Measurements from ENCODE around the gene MDN1.

Gene MDN1

GRCh38 chr6:89775150-89775549 lies 44.4 kb downstream of the MDN1 start:
- Histone ChIP-seq H3K36me3 (ENCODE audit: control insufficient read depth, insufficient read depth, low read length) (peaks cover 5% of the 10 kb centered on the region), H3K4me3 (replicated peaks; ENCODE audit: low read depth, low read length) (no peak overlapping the region), H3K27me3 (replicated peaks; ENCODE audit: control insufficient read depth, insufficient read depth, low read length) (no peaks in the 10 kb centered on the region)
- no peak for TF ChIP-seq CTCF (IDR thresholded peaks at IDR 0.05; ENCODE audit: insufficient read depth, low read length, poor library complexity, severe bottlenecking)
- no peak for DNase-seq (ENCODE audit: extremely low read depth, insufficient read length)

GRCh38 chr6:89769572-89769971 lies 50.0 kb downstream of the MDN1 start:
- TF ChIP-seq CTCF (IDR thresholded peaks at IDR 0.05; ENCODE audit: insufficient read depth, low read length, poor library complexity, severe bottlenecking) = no peak
- no peaks in the 10 kb centered on the region for H3K27me3 ChIP-seq (replicated peaks; ENCODE audit: control insufficient read depth, insufficient read depth, low read length)
- H3K36me3 ChIP-seq (ENCODE audit: control insufficient read depth, insufficient read depth, low read length) = peaks cover 7% of the 10 kb centered on the region
- DNase-seq (ENCODE audit: extremely low read depth, insufficient read length) = no peak
- H3K4me3 ChIP-seq (replicated peaks; ENCODE audit: low read depth, low read length) = no peak overlapping the region

GRCh38 chr6:89768324-89768723 lies 51.3 kb downstream of the MDN1 start:
- TF ChIP-seq CTCF (IDR thresholded peaks at IDR 0.05; ENCODE audit: insufficient read depth, low read length, poor library complexity, severe bottlenecking) = no peak
- H3K4me3 ChIP-seq (replicated peaks; ENCODE audit: low read depth, low read length) = no peak overlapping the region
- DNase-seq (ENCODE audit: extremely low read depth, insufficient read length) = peak; percentile 15
- H3K27me3 ChIP-seq (replicated peaks; ENCODE audit: control insufficient read depth, insufficient read depth, low read length) = no peaks in the 10 kb centered on the region
- peaks cover 12% of the 10 kb centered on the region for H3K36me3 ChIP-seq (ENCODE audit: control insufficient read depth, insufficient read depth, low read length)

- Histone ChIP-seq H3K4me3 (replicated peaks; ENCODE audit: low read depth, low read length) (no peak overlapping the region), H3K36me3 (ENCODE audit: control insufficient read depth, insufficient read depth, low read length) (peaks cover 9% of the 10 kb centered on the region), H3K27me3 (replicated peaks; ENCODE audit: control insufficient read depth, insufficient read depth, low read length) (no peaks in the 10 kb centered on the region)
- DNase-seq (ENCODE audit: extremely low read depth, insufficient read length) = no peak
- no peak for TF ChIP-seq CTCF (IDR thresholded peaks at IDR 0.05; ENCODE audit: insufficient read depth, low read length, poor library complexity, severe bottlenecking)
These were observed 56.0 kb downstream of the MDN1 start for GRCh38 chr6:89763550-89763949.

- DNase-seq (ENCODE audit: extremely low read depth, insufficient read length) = no peak
- no peak overlapping the region for H3K4me3 ChIP-seq (replicated peaks; ENCODE audit: low read depth, low read length)
- H3K27me3 ChIP-seq (replicated peaks; ENCODE audit: control insufficient read depth, insufficient read depth, low read length) = no peaks in the 10 kb centered on the region
- no peak for TF ChIP-seq CTCF (IDR thresholded peaks at IDR 0.05; ENCODE audit: insufficient read depth, low read length, poor library complexity, severe bottlenecking)
- peaks cover 4% of the 10 kb centered on the region for H3K36me3 ChIP-seq (ENCODE audit: control insufficient read depth, insufficient read depth, low read length)
These were observed 60.8 kb downstream of the MDN1 start for GRCh38 chr6:89758830-89759229.

- peaks cover 2% of the 10 kb centered on the region for H3K36me3 ChIP-seq (ENCODE audit: control insufficient read depth, insufficient read depth, low read length)
- no peak overlapping the region for H3K4me3 ChIP-seq (replicated peaks; ENCODE audit: low read depth, low read length)
- TF ChIP-seq CTCF (IDR thresholded peaks at IDR 0.05; ENCODE audit: insufficient read depth, low read length, poor library complexity, severe bottlenecking) = no peak
- no peak for DNase-seq (ENCODE audit: extremely low read depth, insufficient read length)
- no peaks in the 10 kb centered on the region for H3K27me3 ChIP-seq (replicated peaks; ENCODE audit: control insufficient read depth, insufficient read depth, low read length)
These were observed 69.3 kb downstream of the MDN1 start for GRCh38 chr6:89750338-89750737.
